Lung (tissue), 12 donors: ENCODE measurements around the gene DOCK8. TPM values are rescaled to one million over a fixed set of nuclear protein-coding genes. Genes with fewer than 3 reads are reported as not detected.

Source experiments
- ATAC-seq: fragments of 200-7000 bp; cut with Tn5 transposase; one replicate; pipeline ENCODE4 v1.9.1; 2020; ENCODE audit warnings: moderate number of reproducible peaks; ENCODE audit not compliant: insufficient read depth, low FRiP score
- DNase-seq, 3 donors: peaks; one replicate each; pipeline ENCODE4 v3.0.0-alpha.2; 2013 to 2017
- H3K27ac ChIP-seq, 2 donors: one replicate each; pipeline ENCODE4 v1.5.1; 2013; ENCODE audit warnings: mild to moderate bottlenecking in 2 of 2, moderate library complexity in 2 of 2, control low read depth in 1 of 2, inconsistent platforms in 1 of 2, low read depth in 1 of 2, low read length in 1 of 2
- H3K27me3 ChIP-seq, 3 donors: one replicate each; pipeline ENCODE4 v1.5.1; 2013; ENCODE audit warnings: low read length in 2 of 3; ENCODE audit not compliant: control insufficient read depth in 3 of 3, insufficient read depth in 3 of 3
- H3K36me3 ChIP-seq, 4 donors: one replicate each; pipeline ENCODE4 v1.5.1; 2013; ENCODE audit warnings: low read length in 4 of 4, mild to moderate bottlenecking in 1 of 4, moderate library complexity in 1 of 4; ENCODE audit not compliant: control insufficient read depth in 4 of 4, insufficient read depth in 4 of 4
- H3K4me1 ChIP-seq, 5 donors: one replicate each; pipeline ENCODE4 v1.5.1; 2013; ENCODE audit warnings: low read length in 5 of 5, mild to moderate bottlenecking in 2 of 5, moderate library complexity in 1 of 5; ENCODE audit not compliant: control insufficient read depth in 5 of 5, insufficient read depth in 5 of 5
- H3K4me3 ChIP-seq: one replicate; pipeline ENCODE4 v1.5.1; 2013; ENCODE audit warnings: mild to moderate bottlenecking, control low read depth, moderate library complexity
- H3K9ac ChIP-seq, 2 donors: one replicate each; pipeline ENCODE4 v1.5.1; 2013; ENCODE audit warnings: low read length in 2 of 2, control low read depth in 1 of 2; ENCODE audit not compliant: insufficient read depth in 1 of 2
- H3K9me3 ChIP-seq, 4 donors: one replicate each; pipeline ENCODE4 v1.5.1; 2013; ENCODE audit warnings: low read length in 3 of 4, mild to moderate bottlenecking in 1 of 4, moderate library complexity in 1 of 4; ENCODE audit not compliant: control insufficient read depth in 4 of 4, insufficient read depth in 3 of 4
- WGBS, 2 donors: extraction: QIAGEN DNeasy Blood & Tissue Kit; methylation state at CpG; one replicate each; pipeline ENCODE4 v1.1.7; 2013; 5-methylcytosine and 5-hydroxymethylcytosine counted together
- polyA plus RNA-seq, 2 donors: library from polyadenylated mRNA; stranded (reverse); fragments of 200-250 nt; gene quantifications; one replicate each; pipeline ENCODE4 v1.2.1, GENCODE V29; 2013
- total RNA-seq, 2 donors: library from RNA; depleted of rRNA in 1 of 2; stranded (reverse); fragments of >200 nt in 1 of 2; gene quantifications; one replicate each; pipeline ENCODE4 v1.2.1, GENCODE V29; 2014 to 2021
- TF ChIP-seq, protein P1 (sequence below): IDR thresholded peaks from 2 replicates; pipeline ENCODE4 v1.5.1; 2012; ENCODE audit warnings: mild to moderate bottlenecking; ENCODE audit errors: control extremely low read depth, extremely low read depth
- donor health status: control.
- donor health status: control.
- donor health status: Bipolar disorder and iron deficiency.
- donor health status: healthy.
- donor health status: DM: yes; HTN: yes; CAD: no.

Gene DOCK8
- total and polyA plus RNA-seq, 4 donors = 9.6 to 75.1 (median 27.3) TPM

DNA sequence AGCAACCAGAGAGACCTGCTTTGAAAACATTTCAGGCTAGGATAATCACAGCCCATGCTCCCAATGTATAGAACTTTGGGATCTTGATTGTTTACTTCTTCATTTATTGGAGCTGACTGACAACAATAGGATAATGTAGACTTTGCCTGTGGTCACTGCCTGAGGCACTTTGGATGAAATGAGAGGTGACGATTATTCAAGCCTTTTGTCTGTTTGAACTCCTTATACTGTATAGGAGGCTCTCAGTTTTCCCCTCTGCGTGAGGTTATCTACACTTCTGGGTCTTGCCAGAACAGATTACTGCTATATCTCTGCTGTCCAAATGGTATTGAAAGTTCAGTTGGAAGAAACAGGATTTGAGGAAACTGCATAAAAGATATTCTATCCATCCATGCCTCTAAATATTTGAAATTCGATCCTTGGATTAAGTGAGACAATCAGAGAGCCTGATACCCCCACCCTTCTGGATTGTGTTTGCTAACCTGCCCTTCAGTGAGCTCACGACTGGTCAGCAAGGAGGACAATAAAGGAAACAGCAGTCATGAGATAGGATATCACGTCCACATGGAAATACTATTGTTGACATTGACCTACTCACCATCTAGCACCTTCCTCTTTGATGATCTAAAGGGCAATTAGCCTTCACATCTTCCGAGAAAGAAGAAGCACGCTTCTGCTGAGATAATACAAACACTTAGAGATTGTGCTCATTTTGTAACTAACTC, 98.1 kb downstream of the DOCK8 start:
- H3K27me3 ChIP-seq = peaks cover 0 to 5% (median 0%) of the 10 kb centered on the region in 3 donors
- no peak for DNase-seq
- no peaks in the 10 kb centered on the region for H3K9me3 ChIP-seq
- WGBS, 2 donors = 77 to 86% methylated on average over 7 of the region's 7 CpGs
- H3K36me3 ChIP-seq = peaks cover 0 to 7% (median 0%) of the 10 kb centered on the region in 4 donors
- ATAC-seq = no peak
- H3K9ac ChIP-seq = no peak overlapping the region
- no peak overlapping the region for H3K27ac ChIP-seq
- TF ChIP-seq, protein P1, sequence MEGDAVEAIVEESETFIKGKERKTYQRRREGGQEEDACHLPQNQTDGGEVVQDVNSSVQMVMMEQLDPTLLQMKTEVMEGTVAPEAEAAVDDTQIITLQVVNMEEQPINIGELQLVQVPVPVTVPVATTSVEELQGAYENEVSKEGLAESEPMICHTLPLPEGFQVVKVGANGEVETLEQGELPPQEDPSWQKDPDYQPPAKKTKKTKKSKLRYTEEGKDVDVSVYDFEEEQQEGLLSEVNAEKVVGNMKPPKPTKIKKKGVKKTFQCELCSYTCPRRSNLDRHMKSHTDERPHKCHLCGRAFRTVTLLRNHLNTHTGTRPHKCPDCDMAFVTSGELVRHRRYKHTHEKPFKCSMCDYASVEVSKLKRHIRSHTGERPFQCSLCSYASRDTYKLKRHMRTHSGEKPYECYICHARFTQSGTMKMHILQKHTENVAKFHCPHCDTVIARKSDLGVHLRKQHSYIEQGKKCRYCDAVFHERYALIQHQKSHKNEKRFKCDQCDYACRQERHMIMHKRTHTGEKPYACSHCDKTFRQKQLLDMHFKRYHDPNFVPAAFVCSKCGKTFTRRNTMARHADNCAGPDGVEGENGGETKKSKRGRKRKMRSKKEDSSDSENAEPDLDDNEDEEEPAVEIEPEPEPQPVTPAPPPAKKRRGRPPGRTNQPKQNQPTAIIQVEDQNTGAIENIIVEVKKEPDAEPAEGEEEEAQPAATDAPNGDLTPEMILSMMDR = no peak
- H3K4me3 ChIP-seq = no peak overlapping the region
- H3K4me1 ChIP-seq = no peaks in the 10 kb centered on the region

DNA sequence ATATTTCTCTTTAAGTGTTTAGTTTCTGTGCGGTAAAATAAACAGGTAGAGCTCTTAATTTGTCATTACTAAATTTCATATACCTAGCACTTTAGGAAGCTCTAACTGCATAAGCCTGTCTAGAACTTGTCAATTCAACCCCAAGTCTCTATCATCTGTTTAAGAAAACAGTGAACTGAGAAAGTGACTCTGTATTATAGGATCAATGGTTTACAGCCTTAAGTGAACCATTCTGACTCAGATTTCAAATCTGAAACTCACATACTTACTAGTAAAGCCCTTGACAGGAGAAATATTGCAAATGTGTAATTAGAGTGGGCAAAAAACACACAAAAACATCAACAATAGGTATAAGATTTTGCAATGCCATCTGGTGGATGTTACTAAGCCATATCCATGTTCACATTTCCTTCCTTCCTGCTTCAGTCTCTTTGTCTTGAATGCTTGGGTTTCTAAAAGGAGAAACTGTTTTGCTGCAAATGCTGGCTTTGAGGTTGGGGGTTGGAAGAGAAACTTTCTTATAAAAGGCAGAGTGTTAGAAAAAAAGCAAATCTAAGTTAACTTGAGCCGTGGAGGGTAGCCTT, 101.8 kb downstream of the DOCK8 start:
- peaks cover 0 to 2% (median 0%) of the 10 kb centered on the region in 4 donors for H3K9me3 ChIP-seq
- no peak overlapping the region for H3K9ac ChIP-seq
- no peak overlapping the region for H3K27ac ChIP-seq
- DNase-seq (no peak), ATAC-seq (no peak)
- H3K27me3 ChIP-seq = peaks cover 0 to 5% (median 0%) of the 10 kb centered on the region in 3 donors
- 64 to 67% methylated on average over 2 of the region's 2 CpGs for WGBS, 2 donors
- TF ChIP-seq, protein P1 = no peak
- no peak overlapping the region for H3K4me3 ChIP-seq
- peaks cover 0 to 7% (median 0%) of the 10 kb centered on the region in 4 donors for H3K36me3 ChIP-seq
- H3K4me1 ChIP-seq = no peaks in the 10 kb centered on the region

DNA sequence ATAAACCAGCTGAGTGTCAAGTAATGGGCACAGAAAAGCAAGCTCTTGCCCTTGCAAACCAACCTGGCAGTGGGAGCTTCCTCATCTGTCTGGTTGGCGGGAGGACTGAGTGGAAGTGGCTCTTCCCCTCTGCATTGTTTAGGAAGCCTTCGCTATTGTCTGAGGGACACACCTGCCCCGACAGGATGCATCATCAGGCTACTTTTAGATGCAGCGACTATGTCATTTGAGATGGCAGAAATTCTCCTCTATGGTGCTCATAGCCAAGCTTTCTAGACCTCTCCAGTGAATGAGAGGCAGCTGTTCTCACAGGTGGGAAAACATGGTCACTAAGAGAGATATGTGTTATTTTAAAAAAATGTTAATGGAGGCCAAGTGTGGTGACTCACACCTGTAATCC, 104.0 kb downstream of the DOCK8 start:
- Histone ChIP-seq H3K36me3 (peaks cover 0 to 7% (median 0%) of the 10 kb centered on the region in 4 donors), H3K27ac (no peak overlapping the region), H3K27me3 (peaks cover 0 to 5% (median 0%) of the 10 kb centered on the region in 3 donors), H3K9me3 (peaks cover 0 to 2% (median 0%) of the 10 kb centered on the region in 4 donors), H3K4me3 (no peak overlapping the region), H3K4me1 (no peaks in the 10 kb centered on the region), H3K9ac (no peak overlapping the region)
- WGBS, 2 donors = 68 to 70% methylated on average over 4 of the region's 4 CpGs
- no peak for DNase-seq
- ATAC-seq = no peak
- TF ChIP-seq, protein P1 = no peak
